Peyer's patch (tissue), 4 donors: Measurements from ENCODE around the gene SPSB4.

ENCODE experiments used
- CTCF ChIP-seq, 6 experiments: fragments of 450-650 bp in 4 of 6; fragments of 200-600 bp in 2 of 6; sonication (generic) in 1 of 6; IDR thresholded peaks; one replicate each; pipeline ENCODE4 v1.5.1; 2017 to 2019; ENCODE audit warnings: antibody characterized with exemption in 6 of 6, mild to moderate bottlenecking in 3 of 6, moderate library complexity in 1 of 6
- POLR2A ChIP-seq, 2 donors: fragments of 450-650 bp; IDR thresholded peaks; one replicate each; pipeline ENCODE4 v1.5.1; 2017; ENCODE audit warnings: antibody characterized with exemption in 2 of 2, mild to moderate bottlenecking in 2 of 2, moderate library complexity in 2 of 2

- TF ChIP-seq CTCF (IDR thresholded peaks at IDR 0.05) (no peak), POLR2A (IDR thresholded peaks at IDR 0.05) (no peak)
Measured at GRCh38 chr3:141089339-141090152, 38.4 kb downstream of the SPSB4 start.
